COLO829 (cell line): ENCODE data around the gene ALS2.
A peak's percentile ranks its signal among the peaks of the same experiment; 100 is the strongest.

Experiments
- DNase-seq: peaks from one replicate; pipeline ENCODE4 v3.0.0; 2012; ENCODE audit warnings: low spot score

ALS2 gene

GRCh38 chr2:201754717-201755415 is 25.9 kb downstream of the ALS2 start:
- no peak for DNase-seq

- DNase-seq = no peak
These were observed 29.2 kb downstream of the ALS2 start for GRCh38 chr2:201751566-201751965.

- no peak for DNase-seq
These were observed 34.2 kb downstream of the ALS2 start for GRCh38 chr2:201746551-201746950.

- no peak for DNase-seq
These were observed 45.2 kb downstream of the ALS2 start for GRCh38 chr2:201735486-201735885.

GRCh38 chr2:201734111-201734510 is 46.6 kb downstream of the ALS2 start:
- no peak for DNase-seq

GRCh38 chr2:201733544-201733943 is 47.2 kb downstream of the ALS2 start:
- DNase-seq = no peak

GRCh38 chr2:201730651-201731285 is 50.0 kb downstream of the ALS2 start:
- no peak for DNase-seq

GRCh38 chr2:201715459-201715858 is 65.3 kb downstream of the ALS2 start:
- DNase-seq = no peak

GRCh38 chr2:201712726-201713125 is 68.0 kb downstream of the ALS2 start:
- no peak for DNase-seq

- DNase-seq = peak; percentile 78
These were observed 71.0 kb downstream of the ALS2 start for GRCh38 chr2:201709747-201710146.

- DNase-seq = no peak
These were observed 71.7 kb downstream of the ALS2 start for GRCh38 chr2:201709049-201709448.

GRCh38 chr2:201707753-201708152 is 73.0 kb downstream of the ALS2 start:
- no peak for DNase-seq

GRCh38 chr2:201707142-201707541 is 73.6 kb downstream of the ALS2 start:
- DNase-seq = no peak

GRCh38 chr2:201704536-201704935 is 76.2 kb downstream of the ALS2 start:
- no peak for DNase-seq

GRCh38 chr2:201701646-201702045 is 79.1 kb downstream of the ALS2 start:
- no peak for DNase-seq

- DNase-seq = no peak
These were observed 81.3 kb downstream of the ALS2 start for GRCh38 chr2:201699416-201699815.

- peak; percentile 51 for DNase-seq
These were observed 82.0 kb downstream of the ALS2 start, which contains the start of gene MPP4 for GRCh38 chr2:201698588-201699226. MPP4 (minus strand) TSS chr2:201698644; CDS start chr2:201693954, 4,690 bp downstream.

GRCh38 chr2:201697899-201698298 is 82.8 kb downstream of the ALS2 start:
- DNase-seq = no peak

GRCh38 chr2:201696151-201696659 is 84.5 kb downstream of the ALS2 start:
- peak; percentile 35 for DNase-seq

- no peak for DNase-seq
These were observed 95.6 kb downstream of the ALS2 start for GRCh38 chr2:201685156-201685555.

GRCh38 chr2:201680743-201681142 is 100.0 kb downstream of the ALS2 start:
- no peak for DNase-seq

- no peak for DNase-seq
These were observed 102.3 kb downstream of the ALS2 start for GRCh38 chr2:201678401-201678800.

GRCh38 chr2:201675454-201675853 is 105.3 kb downstream of the ALS2 start:
- no peak for DNase-seq
